ENCODE measurements around the gene LRRC8E.
A peak's percentile ranks its signal among the peaks of the same experiment; 100 is the strongest.

Gene LRRC8E

GRCh38 chr19:7899751-7900378 is 11.6 kb downstream of the LRRC8E start:
- Mint-ChIP-seq H3K36me3 (peaks cover 2 to 11% of the 10 kb centered on the region in 2 donors), H3K4me3 (no peak overlapping the region), H3K9me3 (no peaks in the 10 kb centered on the region), H3K27ac (no peak overlapping the region), H3K27me3 (peaks cover 11 to 13% of the 10 kb centered on the region in 2 donors), H3K4me1 (peaks cover 18 to 26% of the 10 kb centered on the region in 2 donors)
- no peak for DNase-seq
- no peak for ATAC-seq (replicated peaks)

DNA sequence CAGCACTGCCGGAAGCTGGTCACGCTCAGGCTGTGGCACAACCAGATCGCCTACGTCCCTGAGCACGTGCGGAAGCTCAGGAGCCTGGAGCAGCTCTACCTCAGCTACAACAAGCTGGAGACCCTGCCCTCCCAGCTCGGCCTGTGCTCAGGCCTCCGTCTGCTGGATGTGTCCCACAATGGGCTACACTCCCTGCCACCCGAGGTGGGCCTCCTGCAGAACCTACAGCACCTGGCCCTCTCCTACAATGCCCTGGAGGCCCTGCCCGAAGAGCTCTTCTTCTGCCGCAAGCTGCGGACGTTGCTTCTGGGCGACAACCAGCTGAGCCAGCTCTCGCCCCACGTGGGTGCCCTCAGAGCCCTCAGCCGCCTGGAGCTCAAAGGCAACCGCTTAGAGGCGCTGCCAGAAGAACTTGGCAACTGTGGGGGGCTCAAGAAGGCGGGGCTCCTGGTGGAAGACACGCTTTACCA is 12.1 kb downstream of the LRRC8E start:
- H3K36me3 Mint-ChIP-seq, result peaks cover 2 to 15% of the 10 kb centered on the region in 2 donors
- H3K4me3 Mint-ChIP-seq, result no peak overlapping the region
- no peak overlapping the region for H3K27ac Mint-ChIP-seq
- H3K9me3 Mint-ChIP-seq, result no peaks in the 10 kb centered on the region
- no peak for DNase-seq
- peaks cover 22 to 31% of the 10 kb centered on the region in 2 donors for H3K4me1 Mint-ChIP-seq
- peaks cover 5 to 7% of the 10 kb centered on the region in 2 donors for H3K27me3 Mint-ChIP-seq
- no peak for ATAC-seq (replicated peaks)

- Mint-ChIP-seq H3K27ac (no peak overlapping the region), H3K4me1 (peaks cover 26 to 36% of the 10 kb centered on the region in 2 donors), H3K4me3 (no peak overlapping the region), H3K9me3 (no peaks in the 10 kb centered on the region), H3K27me3 (peaks cover under 1 to 6% of the 10 kb centered on the region in 2 donors), H3K36me3 (peaks cover 7 to 20% of the 10 kb centered on the region in 2 donors)
- no peak for ATAC-seq (replicated peaks)
- no peak for DNase-seq
Measured at GRCh38 chr19:7900931-7901330, 12.6 kb downstream of the LRRC8E start.

DNA sequence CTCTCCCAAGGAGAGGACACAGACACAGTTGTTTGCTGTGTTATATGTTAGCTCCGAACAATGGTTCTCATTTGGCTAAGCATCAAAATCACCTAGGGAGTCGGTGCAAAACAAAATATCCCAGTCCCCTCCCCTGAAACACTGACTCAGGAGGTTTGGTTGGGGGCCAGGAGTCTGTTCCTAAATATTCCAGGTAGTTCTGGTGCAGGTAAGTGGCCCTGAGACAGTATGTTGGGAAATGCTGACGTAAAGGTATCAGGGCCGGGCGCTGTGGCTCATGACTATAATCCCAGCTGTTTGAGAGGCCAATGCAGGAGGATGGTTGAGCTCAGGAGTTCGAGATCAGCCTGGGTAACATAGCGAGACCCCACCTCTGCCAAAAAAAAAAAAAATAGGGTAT is 13.0 kb downstream of the LRRC8E start:
- ATAC-seq (replicated peaks), result no peak
- no peak for DNase-seq
- peaks cover 27 to 40% of the 10 kb centered on the region in 2 donors for H3K4me1 Mint-ChIP-seq

GRCh38 chr19:7902796-7903243 is 14.5 kb downstream of the LRRC8E start:
- Mint-ChIP-seq H3K36me3 (peaks cover 16 to 31% of the 10 kb centered on the region in 2 donors), H3K27ac (peak overlapping the region; percentile 95), H3K9me3 (no peaks in the 10 kb centered on the region), H3K27me3 (peaks cover 0 to under 1% of the 10 kb centered on the region in 2 donors), H3K4me3 (peak overlapping the region; percentile 92 to 96), H3K4me1 (peaks cover 31 to 47% of the 10 kb centered on the region in 2 donors)
- ATAC-seq (replicated peaks) (no peak), DNase-seq (no peak)

More for the DNA sequence above, 13.0 kb downstream of the LRRC8E start:
- Mint-ChIP-seq H3K36me3 (peaks cover 9 to 23% of the 10 kb centered on the region in 2 donors), H3K27ac (no peak overlapping the region), H3K4me3 (no peak overlapping the region), H3K27me3 (peaks cover 0 to 6% of the 10 kb centered on the region in 2 donors), H3K9me3 (no peaks in the 10 kb centered on the region)

DNA sequence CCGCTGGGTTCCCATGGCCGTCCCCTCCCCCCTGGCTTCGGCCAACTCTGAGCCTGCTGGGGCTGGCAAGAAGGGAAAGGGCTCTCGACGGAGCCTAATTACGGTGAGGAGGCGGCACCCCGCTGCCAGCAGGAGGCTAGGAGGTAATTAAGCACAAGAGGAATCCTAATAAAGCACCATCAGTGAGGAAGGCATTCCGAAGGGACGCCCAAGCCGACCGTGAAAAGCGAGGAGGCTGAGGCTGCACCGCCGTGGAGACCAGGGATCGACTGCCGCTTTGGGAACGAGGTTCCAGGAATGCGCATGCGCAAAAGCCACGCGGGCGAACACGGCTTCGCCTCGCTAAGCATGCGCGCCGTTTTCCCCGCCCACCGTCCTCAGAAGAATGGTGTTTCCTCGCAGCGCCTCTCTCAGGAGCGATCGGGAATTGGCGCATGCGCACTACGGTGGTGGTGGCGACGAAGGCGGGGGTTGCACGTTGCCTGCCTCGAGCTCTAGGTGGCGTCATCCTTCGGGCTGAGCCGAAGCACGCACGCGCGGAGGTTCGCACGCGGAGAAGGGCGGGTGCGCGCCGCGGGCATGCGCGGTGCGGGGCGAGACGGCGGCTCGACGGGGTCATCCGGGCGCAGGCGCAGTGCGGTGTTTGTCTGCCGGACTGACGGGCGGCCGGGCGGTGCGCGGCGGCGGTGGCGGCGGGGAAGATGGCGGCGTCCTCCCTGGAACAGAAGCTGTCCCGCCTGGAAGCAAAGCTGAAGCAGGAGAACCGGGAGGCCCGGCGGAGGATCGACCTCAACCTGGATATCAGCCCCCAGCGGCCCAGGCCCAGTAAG is 15.1 kb downstream of the LRRC8E start, which contains the start of gene MAP2K7:
Gene MAP2K7 (plus strand): TSS at position 634 of the 830 bp plus-strand sequence. CDS start 68 bp downstream, at position 702.
- Mint-ChIP-seq H3K27ac (peak within 1 kb of the TSS; percentile 95), H3K36me3 (peaks cover 16 to 31% of the 10 kb centered on the region in 2 donors), H3K27me3 (no peaks in the 10 kb centered on the region), H3K4me3 (peak within 1 kb of the TSS; percentile 93 to 96), H3K4me1 (peaks cover 31 to 51% of the 10 kb centered on the region in 2 donors), H3K9me3 (no peaks in the 10 kb centered on the region)
- DNase-seq, result peak; percentile 100
- ATAC-seq (replicated peaks), result peak; percentile 84 to 86

GRCh38 chr19:7904074-7905020 is 16.0 kb downstream of the LRRC8E start:
- ATAC-seq (replicated peaks) (peak; percentile 55 to 57), DNase-seq (peak; percentile 61)
- Mint-ChIP-seq H3K27ac (peak overlapping the region; percentile 94), H3K9me3 (no peaks in the 10 kb centered on the region), H3K4me3 (peak overlapping the region; percentile 93 to 96), H3K27me3 (no peaks in the 10 kb centered on the region), H3K36me3 (peaks cover 16 to 34% of the 10 kb centered on the region in 2 donors), H3K4me1 (peaks cover 31 to 52% of the 10 kb centered on the region in 2 donors)

- H3K36me3 Mint-ChIP-seq, result peaks cover 20 to 39% of the 10 kb centered on the region in 2 donors
- H3K4me3 Mint-ChIP-seq, result peak overlapping the region; percentile 92 to 93
- peaks cover 31 to 52% of the 10 kb centered on the region in 2 donors for H3K4me1 Mint-ChIP-seq
- no peaks in the 10 kb centered on the region for H3K9me3 Mint-ChIP-seq
- no peak for ATAC-seq (replicated peaks)
- H3K27ac Mint-ChIP-seq, result peak overlapping the region; percentile 94
- no peak for DNase-seq
- H3K27me3 Mint-ChIP-seq, result no peaks in the 10 kb centered on the region
Measured at GRCh38 chr19:7905268-7905667, 17.0 kb downstream of the LRRC8E start.

DNA sequence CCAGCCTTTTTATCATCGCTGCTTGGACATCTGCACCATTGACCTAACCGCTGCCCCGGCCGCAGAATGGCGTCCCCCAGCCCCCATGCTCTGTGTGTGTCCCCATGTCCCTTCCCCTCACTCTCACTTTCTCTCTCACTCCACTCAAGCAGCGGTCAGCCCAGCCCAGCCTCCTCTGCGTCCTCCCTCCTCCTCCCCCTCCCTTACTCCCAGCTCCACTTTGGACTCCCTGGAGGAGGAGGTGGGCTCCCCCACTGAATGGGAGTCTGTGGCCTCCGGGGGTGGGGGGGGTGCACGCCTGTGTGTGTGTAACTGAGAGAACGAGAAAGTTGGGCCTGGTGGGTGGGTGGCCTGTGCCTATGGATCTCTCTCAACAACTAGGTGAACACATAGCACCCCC is 17.5 kb downstream of the LRRC8E start:
- H3K4me3 Mint-ChIP-seq, result peak overlapping the region; percentile 60 to 73
- no peaks in the 10 kb centered on the region for H3K27me3 Mint-ChIP-seq
- no peak for ATAC-seq (replicated peaks)
- DNase-seq, result no peak
- peaks cover 26 to 44% of the 10 kb centered on the region in 2 donors for H3K36me3 Mint-ChIP-seq
- no peaks in the 10 kb centered on the region for H3K9me3 Mint-ChIP-seq
- H3K4me1 Mint-ChIP-seq, result peaks cover 33 to 52% of the 10 kb centered on the region in 2 donors
- peak overlapping the region; percentile 11 for H3K27ac Mint-ChIP-seq

- no peak for ATAC-seq (replicated peaks)
- Mint-ChIP-seq H3K27me3 (no peaks in the 10 kb centered on the region), H3K4me3 (no peak overlapping the region), H3K27ac (no peak overlapping the region), H3K36me3 (peaks cover 36 to 53% of the 10 kb centered on the region in 2 donors), H3K4me1 (peaks cover 34 to 48% of the 10 kb centered on the region in 2 donors), H3K9me3 (no peaks in the 10 kb centered on the region)
- no peak for DNase-seq
Measured at GRCh38 chr19:7907122-7907521, 18.8 kb downstream of the LRRC8E start.

GRCh38 chr19:7907544-7907943 is 19.2 kb downstream of the LRRC8E start:
- H3K9me3 Mint-ChIP-seq, result no peaks in the 10 kb centered on the region
- H3K4me1 Mint-ChIP-seq, result peaks cover 32 to 44% of the 10 kb centered on the region in 2 donors
- no peaks in the 10 kb centered on the region for H3K27me3 Mint-ChIP-seq
- no peak overlapping the region for H3K4me3 Mint-ChIP-seq
- H3K27ac Mint-ChIP-seq, result no peak overlapping the region
- DNase-seq (no peak), ATAC-seq (replicated peaks) (no peak)
- H3K36me3 Mint-ChIP-seq, result peaks cover 37 to 55% of the 10 kb centered on the region in 2 donors

DNA sequence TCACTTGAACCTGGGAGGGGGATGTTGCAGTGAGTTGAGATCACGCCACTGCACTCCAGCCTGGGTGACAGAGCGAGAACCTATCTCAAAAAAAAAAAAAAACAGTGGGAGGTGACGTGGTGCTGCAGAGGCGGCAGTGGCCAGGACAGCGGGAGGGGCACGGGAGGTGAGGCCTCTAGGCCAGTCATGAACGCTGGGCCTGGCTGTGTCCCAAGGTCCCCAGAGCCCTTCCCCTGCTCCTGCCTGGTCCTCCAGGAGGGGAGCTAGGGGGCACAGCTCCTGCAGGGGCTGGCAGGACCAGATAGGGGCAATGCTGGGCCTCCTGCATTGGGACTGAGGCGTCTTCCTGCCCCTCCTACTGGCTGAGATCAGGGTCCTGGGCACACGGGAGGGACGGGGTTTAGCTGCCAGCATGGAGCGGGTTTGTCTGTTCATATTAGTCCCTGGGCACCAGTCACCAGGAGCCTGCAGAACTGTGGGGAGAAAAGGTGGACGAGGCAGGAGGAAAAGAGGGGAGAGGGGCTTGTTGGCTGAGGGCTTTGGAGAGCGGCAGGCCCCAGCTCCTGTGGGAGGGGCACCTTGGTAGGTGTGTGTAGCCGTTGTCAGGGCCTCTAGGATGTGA is 19.9 kb downstream of the LRRC8E start:
- Mint-ChIP-seq H3K4me3 (no peak overlapping the region), H3K27ac (no peak overlapping the region), H3K9me3 (no peaks in the 10 kb centered on the region), H3K36me3 (peaks cover 43 to 60% of the 10 kb centered on the region in 2 donors), H3K4me1 (peaks cover 26 to 43% of the 10 kb centered on the region in 2 donors), H3K27me3 (no peaks in the 10 kb centered on the region)
- ATAC-seq (replicated peaks), result no peak
- no peak for DNase-seq

DNA sequence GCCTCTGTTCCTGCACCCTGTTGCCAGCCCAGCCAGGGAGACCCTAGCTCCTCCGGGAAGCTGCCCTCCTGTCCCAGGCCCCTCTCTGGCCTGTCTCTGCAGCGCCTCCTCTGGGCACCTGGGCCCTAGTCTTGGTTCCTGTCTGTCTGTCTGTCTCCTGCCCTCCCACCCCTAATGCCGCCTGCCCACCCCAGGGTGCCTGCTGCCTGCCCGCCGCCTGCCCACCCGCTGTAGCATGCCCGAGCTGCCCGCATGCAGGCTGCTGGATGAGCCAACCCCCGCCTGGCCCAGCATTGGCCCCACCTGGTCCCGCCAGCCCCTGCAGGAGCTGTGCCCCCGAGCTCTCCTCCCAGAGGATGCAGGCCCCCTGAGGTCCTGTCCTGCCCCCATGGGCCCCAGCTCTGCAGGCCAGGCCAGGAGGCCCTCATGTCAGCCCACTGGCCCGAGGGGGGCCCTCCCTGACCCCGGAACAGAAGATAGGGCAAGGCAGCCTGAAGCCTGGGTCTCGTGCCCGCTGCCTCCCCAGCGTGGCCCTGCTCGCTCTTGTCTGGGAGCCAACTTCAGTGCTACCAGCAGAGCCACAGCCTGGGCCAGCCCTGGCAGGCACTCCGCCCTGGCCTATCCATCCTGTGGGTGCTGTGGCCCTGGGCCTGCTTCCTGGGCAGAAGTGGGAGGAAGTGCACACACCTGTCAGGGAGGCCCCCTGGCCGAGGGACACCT is 20.6 kb downstream of the LRRC8E start:
- DNase-seq, result no peak
- no peak overlapping the region for H3K27ac Mint-ChIP-seq
- H3K9me3 Mint-ChIP-seq, result no peaks in the 10 kb centered on the region
- no peak overlapping the region for H3K4me3 Mint-ChIP-seq
- peaks cover 42 to 59% of the 10 kb centered on the region in 2 donors for H3K36me3 Mint-ChIP-seq
- no peaks in the 10 kb centered on the region for H3K27me3 Mint-ChIP-seq
- peaks cover 22 to 37% of the 10 kb centered on the region in 2 donors for H3K4me1 Mint-ChIP-seq
- no peak for ATAC-seq (replicated peaks)

Data from stimulated activated naive B cell treated with anti-CD40 and anti-IgM and Interleukin-4, amounts not matched to agents 10 μg/mL and 1 μg/mL and 100 μg/mL, for 72 hours (primary cell).